HepG2 (cell line): ENCODE results near the gene ITGA2. TPM values are rescaled to one million over a fixed set of nuclear protein-coding genes. Genes with fewer than 3 reads are reported as not detected.

ENCODE experiments used
- ATAC-seq: fragments of 200-7000 bp; cut with Tn5 transposase; 3 replicates; pipeline ENCODE4 v1.9.1; 2020; ENCODE audit warnings: mild to moderate bottlenecking, moderate library complexity
- BruUV-seq: library from RNA; stranded (reverse); fragments of 400-500 nt; replicated peaks from 2 replicates; lab custom pipeline; 2021; lab: Mats Ljungman, UMichigan
- CTCF ChIA-PET: fragments of 300-600 bp; formaldehyde crosslinking; extraction: SDS; loops from one replicate; lab custom pipeline; 2021; ENCODE audit warnings: low total read pairs, inconsistent platforms, low intra/inter-chr PET ratio; lab: Yijun Ruan, JAX
- POLR2A ChIA-PET: fragments of 350-600 bp; sonication (Branson Sonifier 250); formaldehyde crosslinking; loops from one replicate; lab custom pipeline; 2020; ENCODE audit warnings: antibody characterized with exemption, inconsistent platforms; lab: Yijun Ruan, JAX
- DNase-seq: peaks from one replicate; pipeline ENCODE4 v3.0.0-alpha.2; 2015; ENCODE audit warnings: low spot score
- FAIRE-seq: peaks from 3 replicates; lab custom pipeline; 2011; peaks lifted over from hg19 to GRCh38; lab: Jason Lieb, UNC
- H2AFZ ChIP-seq: one replicate; pipeline ENCODE4 v1.6.1; 2011; ENCODE audit warnings: low read length, inconsistent platforms
- H3K27ac ChIP-seq: fragments of 300-600 bp; 3 replicates; pipeline ENCODE4 v1.8.0; 2011; ENCODE audit warnings: mixed run types, mild to moderate bottlenecking, mixed read lengths, low read length, inconsistent platforms; ENCODE audit not compliant: insufficient read depth; ENCODE audit errors: extremely low read length
- H3K27me3 ChIP-seq, 2 experiments: fragments of 200-600 bp in 1 of 2; 2 replicates in 1 of 2; 3 replicates in 1 of 2; pipeline versions ENCODE4 v1.6.0 to v1.8.0; 2011; ENCODE audit warnings: low read length in 2 of 2, mild to moderate bottlenecking in 2 of 2, moderate library complexity in 2 of 2, inconsistent platforms in 1 of 2; ENCODE audit not compliant: insufficient read depth in 2 of 2, control insufficient read depth in 1 of 2
- H3K36me3 ChIP-seq, 2 experiments: fragments of 200-600 bp in 1 of 2; replicated peaks in 1 of 2; 2 replicates in 1 of 2; 3 replicates in 1 of 2; pipeline versions ENCODE4 v1.5.1 to v1.8.0; 2011; ENCODE audit warnings: low read length in 2 of 2, inconsistent platforms in 1 of 2; ENCODE audit not compliant: insufficient read depth in 2 of 2, control insufficient read depth in 1 of 2
- H3K4me1 ChIP-seq: 2 replicates; pipeline ENCODE4 v1.5.1; 2012; ENCODE audit warnings: low read length, inconsistent platforms; ENCODE audit not compliant: insufficient read depth
- H3K4me2 ChIP-seq: 2 replicates; pipeline ENCODE4 v1.6.0; 2011; ENCODE audit warnings: low read depth, low read length, inconsistent platforms
- H3K4me3 ChIP-seq, 3 experiments: fragments of 200-600 bp in 1 of 3; sonication (generic), shearing (Covaris generic) in 1 of 3; replicated peaks in 1 of 3; 2 replicates each; pipeline ENCODE4 v1.5.1; 2011 to 2016; ENCODE audit warnings: low read length in 3 of 3, inconsistent platforms in 2 of 3, low read depth in 2 of 3, mild to moderate bottlenecking in 2 of 3, control low read depth in 1 of 3, mixed read lengths in 1 of 3; ENCODE audit not compliant: insufficient read depth in 1 of 3
- H3K79me2 ChIP-seq: one replicate; pipeline ENCODE4 v1.6.1; 2011; ENCODE audit warnings: low read length, inconsistent platforms; ENCODE audit not compliant: insufficient read depth
- H3K9ac ChIP-seq: 2 replicates; pipeline ENCODE4 v1.6.0; 2011; ENCODE audit warnings: mild to moderate bottlenecking, low read depth, low read length, inconsistent platforms; ENCODE audit not compliant: insufficient read depth
- H3K9me3 ChIP-seq: 2 replicates; pipeline ENCODE4 v1.5.1; 2012; ENCODE audit warnings: mild to moderate bottlenecking, low read length
- H4K20me1 ChIP-seq: 2 replicates; pipeline ENCODE4 v1.6.0; 2011; ENCODE audit warnings: inconsistent platforms, mild to moderate bottlenecking, low read length, moderate library complexity; ENCODE audit not compliant: insufficient read depth
- BRF2 ChIP-seq: sonication (generic); formaldehyde crosslinking; IDR thresholded peaks from 2 replicates; pipeline ENCODE4 v1.8.1; 2022; ENCODE audit warnings: mild to moderate bottlenecking, missing genetic modification reagents
- CREB3 ChIP-seq: sonication (generic); formaldehyde crosslinking; IDR thresholded peaks from 2 replicates; pipeline ENCODE4 v1.5.0; 2020; ENCODE audit warnings: missing genetic modification reagents
- FOXP4 ChIP-seq: sonication (generic); formaldehyde crosslinking; IDR thresholded peaks from 2 replicates; pipeline ENCODE4 v1.4.0; 2020; ENCODE audit warnings: missing genetic modification reagents
- HNRNPK ChIP-seq: fragments of 200-400 bp; formaldehyde crosslinking; IDR thresholded peaks from 2 replicates; pipeline ENCODE4 v1.6.1; 2018; ENCODE audit warnings: low read length, low read depth, moderate library complexity, mild to moderate bottlenecking; ENCODE audit not compliant: poor library complexity, severe bottlenecking
- HNRNPUL1 ChIP-seq: fragments of 200-400 bp; formaldehyde crosslinking; IDR thresholded peaks from 2 replicates; pipeline ENCODE4 v1.6.1; 2017; ENCODE audit warnings: low read depth, mild to moderate bottlenecking, low read length, moderate library complexity
- MYNN ChIP-seq: sonication (generic); formaldehyde crosslinking; IDR thresholded peaks from 2 replicates; pipeline ENCODE4 v1.4.0; 2020; ENCODE audit warnings: mild to moderate bottlenecking, low read depth, missing genetic modification reagents
- PRPF4 ChIP-seq: fragments of 200-400 bp; formaldehyde crosslinking; IDR thresholded peaks from 2 replicates; pipeline ENCODE4 v1.6.1; 2016; ENCODE audit warnings: low read length, low read depth; ENCODE audit not compliant: poor library complexity, severe bottlenecking
- RBM39 ChIP-seq: fragments of 200-400 bp; formaldehyde crosslinking; IDR thresholded peaks from one replicate; pipeline ENCODE4 v1.6.1; 2018; ENCODE audit warnings: antibody characterized with exemption, mild to moderate bottlenecking, low read depth, low read length; ENCODE audit not compliant: poor library complexity, severe bottlenecking
- SIX1 ChIP-seq: sonication (generic); formaldehyde crosslinking; IDR thresholded peaks from 2 replicates; pipeline ENCODE4 v1.4.0; 2020; ENCODE audit warnings: missing genetic modification reagents, borderline replicate concordance
- SNRNP70 ChIP-seq: fragments of 200-400 bp; formaldehyde crosslinking; IDR thresholded peaks from 2 replicates; pipeline ENCODE4 v1.6.1; 2017; ENCODE audit warnings: mild to moderate bottlenecking, low read depth, low read length, moderate library complexity
- TERF1 ChIP-seq: sonication (generic); formaldehyde crosslinking; IDR thresholded peaks from 2 replicates; pipeline ENCODE4 v1.8.0; 2022; ENCODE audit warnings: mild to moderate bottlenecking, missing genetic modification reagents, moderate library complexity
- ZBTB14 ChIP-seq: sonication (generic); formaldehyde crosslinking; IDR thresholded peaks from 2 replicates; pipeline ENCODE4 v1.4.0; 2020; ENCODE audit warnings: missing genetic modification reagents
- ZEB1 ChIP-seq: IDR thresholded peaks from 2 replicates; pipeline ENCODE4 v1.6.1; 2012; ENCODE audit warnings: mild to moderate bottlenecking, low read depth, inconsistent platforms; ENCODE audit not compliant: insufficient replicate concordance
- ZNF253 ChIP-seq: sonication (generic); formaldehyde crosslinking; IDR thresholded peaks from 2 replicates; pipeline ENCODE4 v1.8.0; 2022; ENCODE audit warnings: mild to moderate bottlenecking, missing genetic modification reagents, borderline replicate concordance
- ZNF543 ChIP-seq: sonication (generic); formaldehyde crosslinking; IDR thresholded peaks from 2 replicates; pipeline ENCODE4 v1.4.0; 2020; ENCODE audit warnings: mild to moderate bottlenecking, missing genetic modification reagents
- ZSCAN9 ChIP-seq: IDR thresholded peaks from 2 replicates; pipeline ENCODE4 v1.6.1; 2016; ENCODE audit warnings: borderline replicate concordance
- WGBS: methylation state at CpG from one replicate; pipeline ENCODE4 v1.1.6; 2017; ENCODE audit warnings: low lambda C conversion rate; 5-methylcytosine and 5-hydroxymethylcytosine counted together
- in situ Hi-C: cut with HindIII; loops from 2 replicates; pipeline ENCODE4 v1.10.0; 2017; ENCODE audit warnings: low pct_unique_long_range_greater_than_20kb; ENCODE audit not compliant: extremely low pct_ligation_motif_present
- intact Hi-C: fragments of 100-400 bp; cut with micrococcal nuclease; formaldehyde crosslinking; loops from one replicate; pipeline ENCODE4 v1.10.0; 2022; ENCODE audit not compliant: unreplicated experiment
- polyA plus RNA-seq, 8 experiments: library from polyadenylated mRNA; depleted of rRNA in 3 of 8; stranded (reverse) in 7 of 8; unstranded in 1 of 8; fragments of >200 nt; fragmentation: Illumina TruSeq in 4 of 8; extraction: Trizol in 4 of 8; gene quantifications; 2 replicates each; pipeline versions ENCODE4 v1.2.1 to v1.2.3, GENCODE V29; 2011 to 2016; ENCODE audit warnings: low read depth in 4 of 8, missing spikeins in 1 of 8, mixed read lengths in 1 of 8; ENCODE audit not compliant: insufficient read depth in 1 of 8
- total RNA-seq, 5 experiments: library from RNA; depleted of rRNA; stranded (reverse); fragments of >200 nt; fragmentation: Illumina TruSeq; extraction: Trizol; gene quantifications; 2 replicates each; pipeline ENCODE4 v1.2.3, GENCODE V29; 2016; ENCODE audit warnings: low read depth in 1 of 5

The ITGA2 gene
- total and polyA plus RNA-seq, 2 of the 13 experiments (the other 11 are each of a cell fraction or from before 2014, with no cell fraction given) = 15.8 to 58.3 TPM

GRCh38 chr5:53031695-53032096 lies 42.5 kb downstream of the ITGA2 start (continued):
- peak; percentile 92 for TF ChIP-seq FOXP4 (CRISPR knock-in tag)
- TF ChIP-seq HNRNPK = no peak
- TF ChIP-seq ZNF543 (CRISPR knock-in tag) = no peak

GRCh38 chr5:53032188-53032587 lies 43.0 kb downstream of the ITGA2 start:
- ChIA-PET POLR2A (interaction anchor here (1.1 to 2.3 kb wide), 5 partner anchors 9 to 43 kb away, joined by 3 to 8 read pairs (median 4); partner anchors contain the start of gene ITGA2), CTCF (no interaction called here)
- peaks cover 34% of the 10 kb centered on the region for H3K79me2 ChIP-seq
- no peaks in the 10 kb centered on the region; the same call in 1 of the 2 replicates for H4K20me1 ChIP-seq
- H3K4me1 ChIP-seq = peaks cover 73% of the 10 kb centered on the region
- H3K36me3 ChIP-seq = peaks cover 14 to 54% of the 10 kb centered on the region in 2 experiments
- no peak for ATAC-seq
- no peaks in the 10 kb centered on the region for H3K27me3 ChIP-seq
- H3K4me3 ChIP-seq = no peak overlapping the region
- no peak overlapping the region for H2AFZ ChIP-seq
- WGBS = 49% methylated on average over 2 of the region's 2 CpGs
- no peak for FAIRE-seq
- 0 out of 2 replicates have a peak overlapping the region, but pooled peaks have one; percentile 28 for H3K4me2 ChIP-seq
- H3K27ac ChIP-seq = peak overlapping the region; percentile 51
- DNase-seq = no peak
- no TSS peak for BruUV-seq
- intact Hi-C loops = loop anchor here (10.0 kb wide), 1 partner anchor 63 kb away; no protein-coding TSS in a partner anchor
- in situ Hi-C loops = loop anchor here (10.0 kb wide), 1 partner anchor 77 kb away; no protein-coding TSS in a partner anchor
- H3K9me3 ChIP-seq = no peaks in the 10 kb centered on the region
- H3K9ac ChIP-seq = no peak overlapping the region
- TF ChIP-seq ZSCAN9 = no peak
- no peak for TF ChIP-seq MYNN (CRISPR knock-in tag)
- no peak for TF ChIP-seq ZEB1
- no peak for TF ChIP-seq TERF1 (CRISPR knock-in tag)
- TF ChIP-seq ZNF253 (CRISPR knock-in tag) = no peak
- TF ChIP-seq SIX1 (CRISPR knock-in tag) = no peak
- TF ChIP-seq SNRNP70 = no peak
- TF ChIP-seq BRF2 (CRISPR knock-in tag) = no peak
- no peak for TF ChIP-seq CREB3 (CRISPR knock-in tag)
- no peak for TF ChIP-seq ZBTB14 (CRISPR knock-in tag)
- TF ChIP-seq PRPF4 = no peak
- TF ChIP-seq RBM39 = no peak
- no peak for TF ChIP-seq HNRNPUL1
